GM19467 (cell line): ENCODE data around the gene TMEM138.
"Not testable (repeated sequence)": the region's sequence is repeated elsewhere in the genome, so short reads cannot be mapped to it uniquely, and the experiment has no call there.

Source experiments
- ATAC-seq: cut with Tn5 transposase; IDR thresholded peaks from one replicate; pipeline ENCODE4 v1.9.1; 2021; ENCODE audit warnings: mild to moderate bottlenecking, moderate library complexity; ENCODE audit not compliant: unreplicated experiment

TMEM138 gene

DNA sequence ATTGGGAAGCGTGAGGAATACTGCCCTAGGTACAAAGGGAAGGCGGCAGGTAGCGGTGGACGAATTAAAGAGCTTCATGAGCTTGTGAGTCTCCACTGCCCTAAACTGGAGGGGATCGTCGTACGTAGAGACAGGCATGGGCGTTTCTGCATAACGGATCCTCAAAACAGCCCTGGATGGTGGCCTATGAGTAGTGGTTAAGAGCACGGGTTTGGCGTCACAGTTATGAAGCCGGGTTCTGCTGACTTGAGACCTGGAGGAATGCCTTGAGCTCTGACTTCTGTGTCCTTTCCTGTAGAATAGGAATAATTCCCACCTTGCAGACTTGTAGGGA, 335 bp downstream of the TMEM138 start:
- no peak for ATAC-seq

- no peak for ATAC-seq
Measured at GRCh38 chr11:61364012-61364675, 2.0 kb downstream of the TMEM138 start.

DNA sequence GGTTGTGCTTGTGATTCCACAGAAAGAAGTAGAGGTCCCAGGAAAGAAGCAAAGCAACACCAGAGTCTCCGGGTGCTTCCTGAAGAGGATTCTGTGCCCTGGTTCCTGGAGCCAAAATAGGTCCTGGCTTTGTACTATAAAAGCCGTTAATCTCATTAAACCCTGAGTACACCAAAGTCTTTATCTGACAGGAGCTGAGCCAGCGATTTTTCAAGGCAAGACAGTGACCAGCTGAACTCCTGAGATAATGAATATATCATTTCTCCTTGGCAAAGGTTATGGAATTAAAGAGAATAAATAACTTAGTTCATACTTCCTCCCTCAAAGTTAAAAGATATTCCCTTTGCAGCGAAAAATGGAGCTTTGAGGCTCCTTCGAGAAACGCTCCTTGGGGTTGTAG, 5.2 kb downstream of the TMEM138 start:
- no peak for ATAC-seq

- no peak for ATAC-seq
Measured at GRCh38 chr11:61368646-61369045, 6.5 kb downstream of the TMEM138 start.

DNA sequence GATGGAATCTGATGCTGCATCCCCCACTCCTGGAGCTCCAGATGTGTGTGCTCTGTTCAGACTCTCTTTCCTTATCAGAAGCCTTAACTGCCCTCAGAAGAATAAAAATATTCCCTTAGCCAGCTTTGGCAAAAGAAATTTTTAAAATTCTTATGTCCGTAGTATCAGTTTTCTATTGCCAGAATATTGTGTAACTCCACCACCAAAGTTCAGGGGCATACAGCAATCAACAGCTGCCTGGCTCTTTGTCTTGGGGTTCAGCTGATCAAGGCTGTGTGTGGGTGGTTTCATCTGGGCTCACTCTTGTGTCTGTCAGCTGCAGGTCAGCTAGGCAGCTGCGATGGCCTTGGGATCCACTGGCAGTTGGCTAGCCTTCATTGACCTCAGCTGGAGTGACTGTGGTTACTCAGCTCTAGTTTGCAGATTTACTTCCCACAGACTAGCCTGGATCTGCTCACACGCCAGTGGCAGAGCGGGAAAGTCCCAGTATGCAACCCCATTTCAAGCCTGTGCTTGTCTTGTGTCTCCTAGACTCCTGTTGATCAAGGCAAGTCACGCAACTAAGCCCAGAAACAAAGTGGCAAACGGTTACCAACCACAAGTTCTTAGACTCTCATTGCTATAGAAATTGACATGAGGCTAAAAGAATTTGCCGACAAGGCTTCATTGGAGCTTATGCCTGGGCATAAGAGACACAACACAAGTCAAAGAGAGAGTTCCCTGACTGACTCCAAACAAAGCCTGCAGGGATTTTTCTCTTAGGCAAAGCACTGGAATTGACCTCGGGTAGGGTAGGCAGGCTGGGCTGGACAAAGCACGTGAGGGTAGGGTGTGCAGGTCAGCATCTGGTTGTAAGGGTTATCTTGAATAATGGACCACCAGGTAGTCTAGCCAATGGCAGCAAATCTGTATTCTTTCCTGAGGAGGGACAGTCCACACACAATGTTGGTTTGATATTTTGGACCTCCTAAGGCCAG, 7.5 kb downstream of the TMEM138 start:
- no peak for ATAC-seq

- no peak for ATAC-seq
Measured at GRCh38 chr11:61370349-61371005, 8.3 kb downstream of the TMEM138 start.

DNA sequence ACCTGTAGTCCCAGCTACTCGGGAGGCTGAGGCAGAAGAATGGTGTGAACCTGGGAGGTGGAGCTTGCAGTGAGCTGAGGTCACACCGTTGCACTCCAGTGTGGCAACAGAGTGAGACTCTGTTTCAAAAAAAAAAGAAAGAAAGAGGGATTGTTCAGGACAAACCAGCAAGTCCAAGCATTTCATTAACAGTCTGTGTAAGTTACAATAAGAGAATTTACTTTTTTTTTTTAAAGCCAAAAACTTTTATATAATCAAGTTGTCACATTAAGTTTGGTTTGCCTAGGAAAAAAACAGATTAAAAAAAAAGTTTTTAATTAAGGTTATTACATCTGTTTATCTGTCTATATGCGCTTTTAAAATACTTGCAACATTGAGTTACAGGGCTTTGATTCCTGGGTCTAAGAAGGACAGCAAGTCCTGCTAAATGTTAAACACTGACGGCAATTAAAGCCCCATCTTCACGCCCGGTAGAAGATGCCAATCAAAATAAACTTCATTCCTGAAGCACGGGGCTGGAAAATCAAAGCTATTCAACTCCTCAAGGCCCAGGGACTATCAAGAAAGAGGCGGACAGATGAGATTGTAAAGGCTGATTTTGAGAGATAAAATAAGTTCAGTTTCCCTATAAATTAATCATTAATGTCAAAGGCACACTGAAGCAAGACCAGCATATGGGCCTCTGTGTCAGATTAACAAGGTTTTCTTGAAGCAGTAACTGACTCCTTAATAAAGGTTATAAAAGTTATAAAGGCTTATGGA, 10.7 kb downstream of the TMEM138 start:
- ATAC-seq, result no peak

- ATAC-seq, result no peak
Measured at GRCh38 chr11:61375761-61376108, 13.6 kb downstream of the TMEM138 start.

GRCh38 chr11:61377461-61378160, 15.4 kb downstream of the TMEM138 start:
- no peak for ATAC-seq

DNA sequence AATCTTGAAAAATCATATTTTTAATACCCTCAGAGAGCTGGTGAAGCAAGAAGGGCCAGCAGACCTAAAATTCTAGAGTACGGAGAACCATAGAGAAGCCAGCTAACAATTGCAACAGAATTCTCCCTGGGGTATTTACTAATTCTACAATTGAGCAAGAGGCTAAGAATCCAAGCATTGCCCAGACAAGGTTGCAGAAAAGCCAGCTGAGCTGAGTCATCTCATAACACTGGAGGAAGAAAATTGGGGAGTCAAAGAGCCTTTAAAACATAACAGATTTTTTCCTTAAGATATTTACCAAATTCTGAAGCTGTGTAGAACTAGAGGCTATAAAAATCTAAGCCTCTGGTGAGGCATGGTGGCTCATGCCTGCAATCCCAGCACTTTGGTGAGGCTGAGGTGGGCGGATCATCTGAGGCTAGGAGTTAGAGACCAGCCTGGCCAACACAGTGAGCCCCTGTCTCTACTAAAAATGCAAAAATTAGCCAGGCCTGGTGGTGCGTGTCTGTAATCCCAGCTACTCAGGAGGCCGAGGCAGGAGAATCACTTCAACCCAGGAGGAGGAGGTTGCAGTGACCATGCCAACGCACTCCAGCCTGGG, 16.6 kb downstream of the TMEM138 start:
- no peak for ATAC-seq

DNA sequence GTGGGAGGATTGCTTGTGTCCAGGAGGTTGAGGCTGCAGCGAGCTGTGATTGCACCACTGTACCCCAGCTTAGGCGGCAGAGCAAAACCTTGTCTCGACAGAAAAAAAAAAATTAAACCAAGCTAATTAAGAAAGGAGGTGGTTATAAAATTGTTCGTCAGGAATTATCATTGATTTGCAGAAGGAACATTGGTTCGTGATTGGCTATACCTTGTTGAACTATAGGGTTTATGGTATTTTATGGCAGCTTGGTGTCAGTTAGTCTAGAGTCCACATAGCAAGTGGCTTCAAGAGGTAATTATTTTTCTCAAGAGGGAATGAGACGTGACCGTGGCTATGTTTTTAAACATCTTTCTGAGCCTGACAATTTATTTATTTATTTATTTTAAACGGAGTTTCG, 18.7 kb downstream of the TMEM138 start:
- no peak for ATAC-seq

GRCh38 chr11:61383859-61384258, 21.7 kb downstream of the TMEM138 start:
- ATAC-seq, result not testable (repeated sequence)

GRCh38 chr11:61384271-61385242, 22.4 kb downstream of the TMEM138 start:
- ATAC-seq, result no peak

- ATAC-seq, result no peak
Measured at GRCh38 chr11:61390161-61390560, 28.0 kb downstream of the TMEM138 start.

DNA sequence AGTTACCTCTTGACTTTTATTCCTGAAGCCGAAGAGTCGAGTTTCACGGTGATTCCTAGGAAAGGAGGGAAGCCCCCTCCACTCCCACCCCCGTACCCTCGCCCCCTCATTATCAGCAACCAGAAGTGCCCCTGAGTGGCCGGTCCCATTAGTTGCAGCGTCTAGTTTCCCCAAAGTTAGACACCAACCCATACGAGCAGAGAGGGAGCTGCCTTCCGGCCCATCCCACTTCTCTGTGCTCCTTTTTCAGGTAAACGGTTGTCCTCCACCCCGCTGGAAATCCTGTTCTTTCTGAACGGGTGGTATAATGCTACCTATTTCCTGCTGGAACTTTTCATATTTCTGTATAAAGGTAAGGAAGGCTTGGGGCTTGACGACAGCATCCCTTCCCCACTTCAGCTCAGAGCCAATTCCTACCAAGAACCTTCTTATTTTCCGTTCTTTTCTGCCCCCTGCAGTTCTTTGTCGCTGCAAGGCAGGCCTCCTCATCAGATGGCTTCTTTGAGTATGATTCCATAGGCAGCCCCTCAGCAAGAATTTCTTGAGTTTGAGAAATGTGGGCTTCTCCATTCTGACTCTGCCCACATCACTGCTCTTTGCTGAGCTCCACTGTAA, 30.9 kb downstream of the TMEM138 start:
- ATAC-seq, result no peak

DNA sequence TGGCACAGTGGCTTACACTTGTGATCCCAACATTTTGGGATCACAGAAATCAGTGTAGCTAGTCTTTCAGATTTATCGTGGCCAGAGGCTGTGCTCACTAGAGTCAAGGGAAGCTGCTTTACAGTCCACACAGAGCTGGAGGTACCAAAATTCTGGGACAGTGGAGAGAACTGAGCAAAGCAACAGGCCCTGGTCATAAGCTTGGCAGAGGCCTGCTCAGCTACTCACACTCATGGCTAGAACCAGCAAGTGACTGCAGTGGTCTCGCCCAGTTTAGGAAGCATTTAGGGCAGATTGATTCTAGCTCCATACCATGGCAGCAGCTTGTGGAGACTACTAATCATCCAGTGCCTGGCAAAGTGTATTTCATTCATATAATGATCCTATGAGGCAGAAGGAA, 39.0 kb downstream of the TMEM138 start:
- ATAC-seq, result no peak

GRCh38 chr11:61401573-61401972, 39.4 kb downstream of the TMEM138 start:
- no peak for ATAC-seq

GRCh38 chr11:61403658-61404057, 41.5 kb downstream of the TMEM138 start:
- no peak for ATAC-seq

- ATAC-seq, result no peak
Measured at GRCh38 chr11:61404103-61404502, 41.9 kb downstream of the TMEM138 start.
